AG04449 (cell line): ENCODE results near the gene CNTN2.

Experiments
- CTCF ChIA-PET: fragments of 350-600 bp; formaldehyde crosslinking; extraction: SDS; loops from one replicate; lab custom pipeline; 2021; ENCODE audit warnings: antibody characterized with exemption; lab: Yijun Ruan, JAX
- POLR2A ChIA-PET: fragments of 400-600, 350-600 bp; formaldehyde crosslinking; extraction: SDS; loops from one replicate; lab custom pipeline; 2020; ENCODE audit warnings: antibody characterized with exemption, inconsistent platforms; lab: Yijun Ruan, JAX
- DNase-seq: peaks from one replicate; pipeline ENCODE4 v3.0.0-alpha.2; 2010; ENCODE audit warnings: low read depth, low spot score
- H3K4me3 ChIP-seq: 2 replicates; pipeline ENCODE4 v1.5.1; 2011; ENCODE audit warnings: low read depth, mild to moderate bottlenecking, control low read depth, low read length
- CTCF ChIP-seq: IDR thresholded peaks from one replicate; pipeline ENCODE4 v1.5.1; 2011; ENCODE audit warnings: mild to moderate bottlenecking, moderate library complexity, low read length, control low read depth, inconsistent platforms; ENCODE audit not compliant: insufficient read depth; ENCODE audit errors: missing control alignments

The CNTN2 gene

DNA sequence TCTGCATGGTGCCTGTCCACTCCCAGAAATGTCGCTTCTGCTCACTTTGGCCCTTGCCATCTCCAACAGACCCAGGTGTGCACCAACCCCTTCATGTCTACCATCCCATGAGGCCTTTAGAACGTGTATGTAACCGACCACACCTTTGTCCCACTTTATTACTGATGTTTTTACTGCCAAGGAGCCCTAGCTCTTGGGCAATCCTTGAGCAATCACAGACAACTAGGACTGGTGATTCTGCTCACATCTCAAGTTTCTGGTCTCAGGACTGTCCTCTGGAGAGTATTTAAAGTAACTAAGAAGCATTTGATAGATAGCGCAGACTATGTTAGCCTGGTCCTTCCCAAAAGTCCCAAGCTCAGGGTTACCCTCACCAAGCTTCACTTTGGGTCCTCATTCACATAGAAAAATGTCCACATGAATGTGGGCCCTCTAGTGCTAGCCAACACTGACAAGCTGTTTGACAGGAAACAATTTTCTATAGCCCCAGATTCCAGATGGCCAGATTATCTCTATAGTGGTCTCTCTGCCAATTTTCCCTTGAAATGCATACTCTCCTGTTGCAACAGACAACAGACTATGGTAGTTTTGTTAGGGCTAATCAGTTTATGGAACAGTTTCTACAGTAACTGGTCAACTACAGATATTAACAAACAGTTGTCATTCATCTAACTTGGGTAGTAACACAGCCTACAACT lies 48.2 kb downstream of the CNTN2 start:
- ChIA-PET CTCF (interaction anchor here (1.1 to 2.4 kb wide), 4 partner anchors 9 to 165 kb away, joined by 3 to 8 read pairs (median 4); no protein-coding TSS in a partner anchor), POLR2A (no interaction called here)
- TF ChIP-seq CTCF = no peak
- no peak overlapping the region for H3K4me3 ChIP-seq
- no peak for DNase-seq

GRCh38 chr1:205095422-205095821 lies 52.4 kb downstream of the CNTN2 start:
- TF ChIP-seq CTCF = no peak
- CTCF ChIA-PET = interaction anchor here (1.4 to 1.8 kb wide), 2 partner anchors 14 to 34 kb away, joined by 3 to 7 read pairs; no protein-coding TSS in a partner anchor
- POLR2A ChIA-PET = interaction anchor here (0.6 kb wide), 1 partner anchor 190 kb away, joined by 4 read pairs; no protein-coding TSS in a partner anchor
- H3K4me3 ChIP-seq = no peak overlapping the region
- DNase-seq = no peak

- ChIA-PET CTCF (interaction anchor here (1.0 to 2.5 kb wide), 4 partner anchors 10 to 43 kb away, joined by 3 to 13 read pairs (median 3); no protein-coding TSS in a partner anchor), POLR2A (no interaction called here)
- no peak for TF ChIP-seq CTCF
- H3K4me3 ChIP-seq = no peak overlapping the region
- no peak for DNase-seq
These were observed 55.2 kb downstream of the CNTN2 start for GRCh38 chr1:205098242-205098641.

DNA sequence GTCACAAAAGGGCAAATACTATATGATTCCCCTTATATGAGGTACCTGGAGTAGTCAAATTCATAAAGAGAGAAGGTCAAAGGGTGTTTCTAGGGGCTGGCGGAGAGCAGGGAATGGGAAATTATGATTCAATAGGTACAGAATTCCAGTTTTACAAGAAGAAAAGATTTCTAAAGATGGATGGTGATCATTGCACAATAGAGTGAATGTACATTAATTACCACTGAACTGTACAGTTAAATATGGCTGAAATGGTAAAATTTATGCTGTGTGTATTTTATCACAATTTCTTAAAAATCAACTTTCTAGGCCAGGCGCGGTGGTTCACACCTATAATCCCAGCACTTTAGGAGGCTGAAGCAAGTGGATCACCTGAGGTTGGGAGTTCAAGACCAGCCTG lies 59.4 kb downstream of the CNTN2 start:
- DNase-seq = no peak
- TF ChIP-seq CTCF = no peak
- POLR2A ChIA-PET = no interaction called here
- no peak overlapping the region for H3K4me3 ChIP-seq
- CTCF ChIA-PET = interaction anchor here (1.0 to 3.5 kb wide), 2 partner anchors 39 to 154 kb away, joined by 4 to 13 read pairs; no protein-coding TSS in a partner anchor

- TF ChIP-seq CTCF = no peak
- CTCF ChIA-PET = interaction anchor here (3.8 kb wide), 1 partner anchor 13 kb away, joined by 22 read pairs; the partner anchor contains the start of gene RBBP5
- no peak overlapping the region for H3K4me3 ChIP-seq
- POLR2A ChIA-PET = no interaction called here
- DNase-seq = no peak
These were observed 64.3 kb downstream of the CNTN2 start for GRCh38 chr1:205107327-205107726.

- H3K4me3 ChIP-seq = no peak overlapping the region
- ChIA-PET POLR2A (no interaction called here), CTCF (interaction anchor here (1.3 to 4.1 kb wide), 8 partner anchors 12 to 148 kb away, joined by 3 to 22 read pairs (median 8); partner anchors contain the start of gene RBBP5)
- DNase-seq = no peak
- TF ChIP-seq CTCF = no peak
These were observed 65.5 kb downstream of the CNTN2 start for GRCh38 chr1:205108464-205108863.
